ENCODE results near the gene THYN1.
A peak's percentile ranks its signal among the peaks of the same experiment; 100 is the strongest.

The THYN1 gene

GRCh38 chr11:134223121-134223520 is 30.0 kb downstream of the THYN1 start:
- no peak for DNase-seq (ENCODE audit: low read depth)

DNA sequence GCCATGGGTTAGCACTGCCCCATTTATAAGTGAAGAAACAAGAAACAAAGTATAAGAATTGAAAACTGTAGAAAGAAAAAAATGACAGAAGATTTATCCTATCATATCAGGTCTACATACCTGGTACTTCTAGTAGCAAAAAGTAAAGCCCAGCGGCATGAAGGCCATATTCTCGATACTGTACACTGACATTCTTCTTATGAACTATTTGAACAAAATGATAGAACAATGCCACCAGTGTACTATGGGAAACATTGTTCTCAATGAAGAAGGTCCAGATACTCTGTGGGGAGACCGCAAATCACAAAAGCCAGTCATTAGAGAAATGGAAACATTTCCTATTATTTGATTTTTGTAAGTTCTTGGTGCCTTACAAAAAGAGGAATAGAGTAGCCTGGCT is 36.3 kb downstream of the THYN1 start:
- DNase-seq (ENCODE audit: low read depth) = no peak

GRCh38 chr11:134215836-134216235 is 37.3 kb downstream of the THYN1 start:
- no peak for DNase-seq (ENCODE audit: low read depth)

- peak; percentile 16 for DNase-seq (ENCODE audit: low read depth)
Measured at GRCh38 chr11:134207538-134208239, 45.5 kb downstream of the THYN1 start.

DNA sequence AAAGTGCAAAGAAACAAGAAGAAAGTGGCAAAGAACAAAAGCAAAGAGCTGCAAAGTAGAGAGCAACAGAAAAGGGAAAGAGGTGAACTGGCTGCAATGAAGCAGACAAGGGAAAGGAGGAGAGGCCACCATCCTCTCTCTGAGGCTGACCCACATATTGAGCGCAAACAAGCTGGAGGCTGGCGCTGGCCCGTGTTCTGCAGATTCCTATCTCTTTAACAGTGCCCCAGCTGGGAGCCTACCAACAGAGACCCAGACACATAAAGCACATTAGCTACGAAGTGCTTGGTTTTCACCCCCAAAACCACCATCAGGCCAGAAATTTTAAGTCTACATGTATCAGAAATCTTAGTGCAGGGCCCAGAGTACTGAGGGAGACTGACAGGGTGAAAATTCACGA is 47.0 kb downstream of the THYN1 start:
- no peak for DNase-seq (ENCODE audit: low read depth)

GRCh38 chr11:134205729-134206128 is 47.4 kb downstream of the THYN1 start:
- no peak for DNase-seq (ENCODE audit: low read depth)

DNA sequence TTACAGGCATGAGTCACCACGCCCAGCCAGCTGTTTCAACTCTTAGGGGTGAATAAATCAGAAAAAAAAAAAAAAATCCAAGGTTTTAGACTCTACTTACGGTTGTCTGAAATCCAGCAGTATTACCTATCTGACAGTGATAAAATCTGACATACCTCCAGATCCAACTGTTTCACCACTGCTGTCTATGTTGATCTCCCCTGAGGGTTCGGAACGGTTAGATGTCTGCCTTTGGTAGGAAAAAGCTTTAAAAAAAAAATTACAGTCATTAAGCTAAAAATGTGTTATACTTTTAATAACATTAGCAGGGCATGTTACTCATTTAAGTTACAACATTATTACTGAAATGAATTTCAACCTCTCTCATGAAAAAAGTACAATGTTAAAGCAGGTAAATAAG is 50.5 kb downstream of the THYN1 start:
- peak; percentile 21 for DNase-seq (ENCODE audit: low read depth)

DNA sequence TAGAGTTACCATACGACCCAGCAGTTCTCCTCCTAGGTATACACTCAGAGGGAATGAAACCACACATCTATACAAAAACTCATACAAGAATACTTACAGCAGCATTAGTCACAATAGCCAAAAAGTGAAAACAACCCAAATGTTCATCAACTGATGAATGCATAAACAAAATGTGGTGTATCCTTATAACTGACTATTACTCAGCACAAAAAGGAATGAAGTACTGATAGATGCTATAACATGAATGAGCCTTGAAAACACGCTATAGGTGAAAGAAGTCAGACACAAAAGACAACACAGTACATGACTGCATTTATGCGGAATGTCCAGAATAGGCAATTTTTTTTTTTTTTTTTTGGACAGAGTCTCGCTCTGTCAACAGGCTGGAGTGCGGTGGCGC is 52.5 kb downstream of the THYN1 start:
- no peak for DNase-seq (ENCODE audit: low read depth)

DNA sequence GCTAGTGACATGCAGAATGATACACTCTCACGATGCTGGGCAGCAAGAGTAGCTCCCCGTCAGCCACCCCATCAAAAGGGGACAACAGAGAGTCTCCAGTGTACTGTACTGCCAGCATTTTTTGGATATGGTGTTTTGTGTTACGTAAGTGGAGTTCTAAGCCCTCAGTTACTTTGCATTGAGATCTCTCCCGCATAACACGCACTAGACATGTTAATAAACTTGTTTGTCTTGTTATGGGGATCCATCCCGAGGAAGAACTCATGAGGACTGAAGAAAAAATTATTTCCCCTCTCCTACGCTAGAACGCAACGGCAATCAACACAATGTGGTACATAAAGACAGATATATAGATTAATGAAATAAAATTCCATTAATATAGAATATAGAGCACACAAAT is 53.6 kb downstream of the THYN1 start:
- DNase-seq (ENCODE audit: low read depth) = no peak

Measured in amniotic epithelial cell (primary cell).